ENCODE results near the gene COL1A1.
A peak's percentile ranks its signal among the peaks of the same experiment; 100 is the strongest.

Gene COL1A1

DNA sequence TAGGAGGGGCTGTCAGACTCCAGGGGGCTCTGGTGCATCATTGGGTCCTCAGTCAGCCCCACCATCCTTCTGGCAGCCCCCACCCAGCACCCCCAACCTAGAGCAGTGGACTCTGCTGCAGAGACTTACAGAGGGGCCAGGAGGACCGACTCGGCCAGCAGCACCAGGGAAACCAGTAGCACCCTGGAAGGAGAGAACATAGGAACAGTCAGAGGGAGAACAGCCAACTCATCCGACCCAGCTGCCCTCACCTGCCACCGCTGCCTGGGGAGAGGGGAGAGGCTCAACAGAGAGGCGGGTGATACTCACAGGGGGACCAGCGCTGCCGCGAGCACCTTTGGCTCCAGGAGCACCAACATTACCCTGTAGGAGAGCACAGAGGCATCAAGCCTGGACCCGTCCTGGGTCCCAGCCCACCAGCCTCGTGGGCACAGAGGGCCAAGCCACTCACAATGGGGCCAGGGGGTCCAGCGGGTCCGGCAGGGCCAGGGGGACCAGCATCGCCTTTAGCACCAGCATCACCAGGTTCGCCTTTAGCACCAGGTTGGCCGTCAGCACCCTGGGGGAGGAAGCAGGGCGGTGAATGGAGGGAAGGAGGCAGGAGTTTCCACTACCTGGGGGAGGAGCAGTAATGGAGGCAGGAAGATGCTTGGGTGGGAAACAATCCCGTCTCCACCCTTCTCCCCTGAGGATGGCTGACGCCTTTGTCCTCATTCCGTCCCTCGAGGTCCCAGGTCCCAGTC, 11.7 kb downstream of the COL1A1 start:
- intact Hi-C loops (cut with DNase I), result no loop called here
- no peak for DNase-seq

DNA sequence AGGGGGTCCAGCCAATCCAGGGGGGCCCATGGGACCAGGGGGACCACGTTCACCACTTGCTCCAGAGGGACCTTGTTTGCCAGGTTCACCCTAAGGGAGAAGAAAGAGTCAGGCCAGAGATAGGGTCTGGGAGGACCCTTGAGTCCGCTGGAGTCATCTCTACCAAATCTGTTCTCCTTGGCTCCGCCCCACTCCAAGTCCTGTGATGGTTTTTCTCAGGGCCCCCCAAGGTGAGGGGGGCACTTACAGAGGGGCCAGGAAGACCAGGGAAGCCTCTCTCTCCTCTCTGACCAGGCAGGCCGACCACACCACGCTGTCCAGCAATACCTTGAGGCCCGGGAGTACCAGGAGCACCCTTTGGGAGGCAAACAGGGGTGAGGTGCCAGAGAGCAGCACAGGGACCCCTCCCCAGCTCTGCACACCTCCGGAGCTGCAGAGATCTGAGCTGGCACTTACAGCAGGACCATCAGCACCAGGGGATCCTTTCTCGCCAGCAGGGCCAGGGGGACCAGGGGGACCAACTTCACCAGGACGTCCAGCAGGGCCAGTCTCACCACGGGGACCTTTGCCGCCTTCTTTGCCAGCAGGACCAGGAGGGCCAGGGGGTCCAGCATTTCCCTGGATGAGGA, 12.4 kb downstream of the COL1A1 start:
- no peak for DNase-seq
- intact Hi-C loops (cut with DNase I), result no loop called here

DNA sequence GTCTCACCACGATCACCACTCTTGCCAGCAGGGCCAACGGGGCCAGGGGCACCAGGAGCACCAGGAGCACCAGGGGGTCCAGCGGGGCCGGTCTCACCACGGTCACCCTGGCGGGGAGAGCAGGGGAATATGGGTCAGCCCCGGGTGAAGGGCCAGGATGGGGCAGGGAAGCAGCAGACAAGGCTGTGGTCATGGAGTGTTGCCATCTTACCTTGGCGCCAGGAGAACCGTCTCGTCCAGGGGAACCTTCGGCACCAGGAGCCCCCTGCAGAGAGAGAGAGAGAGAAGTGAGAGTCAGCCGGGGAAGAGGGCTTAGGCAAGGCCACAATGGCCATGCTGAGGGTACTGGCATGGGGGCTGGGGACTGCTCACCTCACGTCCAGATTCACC, 12.9 kb downstream of the COL1A1 start:
- intact Hi-C loops (cut with DNase I), result no loop called here
- DNase-seq, result no peak

DNA sequence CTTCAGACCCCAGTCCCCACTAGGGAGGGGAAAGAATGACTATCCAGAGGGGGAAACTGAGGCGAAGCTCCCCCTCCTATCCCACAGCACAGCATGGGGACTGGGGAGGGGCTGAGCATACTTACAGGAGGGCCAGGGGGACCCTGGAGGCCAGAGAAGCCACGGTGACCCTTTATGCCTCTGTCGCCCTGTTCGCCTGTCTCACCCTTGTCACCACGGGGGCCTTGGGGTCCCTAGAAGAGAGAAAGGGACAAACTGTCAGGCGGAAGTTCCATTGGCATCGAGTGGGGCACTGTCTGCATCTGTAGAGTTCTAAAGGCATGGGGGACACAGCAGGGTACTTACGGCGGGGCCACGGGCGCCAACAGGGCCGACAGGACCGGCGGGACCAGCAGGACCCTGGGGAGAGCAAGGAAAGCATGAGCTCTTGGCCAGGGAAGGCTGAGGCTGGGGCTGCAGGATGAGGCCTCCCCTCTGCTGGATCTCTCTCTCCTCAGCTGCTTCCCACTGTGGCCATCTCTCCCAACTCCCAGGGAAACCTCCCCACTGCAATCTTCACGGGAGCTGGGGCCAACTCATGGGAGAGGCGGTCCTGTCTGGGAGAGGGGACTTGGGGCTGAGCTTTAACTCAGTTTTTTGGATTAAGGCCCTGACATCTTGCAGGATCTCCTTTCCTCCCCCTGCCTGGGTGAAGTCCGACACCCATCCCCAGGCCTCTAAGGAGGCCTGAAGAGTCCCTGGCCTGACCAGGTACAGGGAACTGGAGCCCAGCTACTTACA, 13.5 kb downstream of the COL1A1 start:
- DNase-seq, result no peak
- intact Hi-C loops (cut with DNase I), result no loop called here

DNA sequence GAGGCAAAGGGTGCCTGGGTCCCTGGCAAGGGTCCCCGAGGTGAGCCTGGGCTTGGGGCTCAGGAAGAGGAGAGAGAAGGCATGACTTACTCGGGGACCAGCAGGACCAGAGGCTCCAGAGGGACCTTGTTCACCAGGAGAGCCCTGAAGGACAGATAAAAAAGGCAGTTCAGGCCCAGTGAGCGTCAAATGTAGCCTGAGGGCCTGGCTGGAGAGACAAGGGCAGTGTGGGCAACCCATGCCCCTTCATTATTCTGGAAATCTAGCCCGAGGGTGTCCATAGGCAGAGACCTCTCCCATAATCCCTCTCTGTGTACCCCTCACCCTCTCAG, 14.1 kb downstream of the COL1A1 start:
- DNase-seq, result no peak
- intact Hi-C loops (cut with DNase I), result no loop called here

DNA sequence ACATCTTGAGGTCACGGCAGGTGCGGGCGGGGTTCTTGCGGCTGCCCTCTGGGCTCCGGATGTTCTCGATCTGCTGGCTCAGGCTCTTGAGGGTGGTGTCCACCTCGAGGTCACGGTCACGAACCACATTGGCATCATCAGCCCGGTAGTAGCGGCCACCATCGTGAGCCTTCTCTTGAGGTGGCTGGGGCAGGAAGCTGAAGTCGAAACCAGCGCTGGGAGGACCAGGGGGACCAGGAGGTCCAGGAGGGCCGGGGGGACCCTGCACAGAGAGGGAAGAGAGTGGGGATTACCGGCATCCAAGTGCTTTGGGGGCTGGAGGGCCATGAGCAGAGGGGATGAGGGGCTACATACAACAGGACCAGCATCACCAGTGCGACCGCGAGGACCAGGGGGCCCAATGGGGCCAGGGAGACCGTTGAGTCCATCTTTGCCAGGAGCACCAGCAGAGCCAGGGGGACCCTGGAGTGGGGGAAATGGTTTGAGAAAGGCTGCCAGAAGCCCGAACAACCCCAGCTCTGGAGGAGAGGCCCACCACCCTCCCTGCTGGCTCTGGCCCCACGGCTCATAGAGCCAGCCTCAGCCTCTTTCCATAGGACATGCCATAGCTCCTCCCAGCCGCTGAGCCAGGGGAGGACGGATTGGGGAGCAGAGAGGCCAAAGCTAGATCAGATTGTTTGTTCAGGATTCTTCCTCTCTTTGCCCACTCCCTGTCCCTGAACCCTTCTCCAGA, 14.6 kb downstream of the COL1A1 start:
- DNase-seq, result no peak
- intact Hi-C loops (cut with DNase I), result no loop called here

DNA sequence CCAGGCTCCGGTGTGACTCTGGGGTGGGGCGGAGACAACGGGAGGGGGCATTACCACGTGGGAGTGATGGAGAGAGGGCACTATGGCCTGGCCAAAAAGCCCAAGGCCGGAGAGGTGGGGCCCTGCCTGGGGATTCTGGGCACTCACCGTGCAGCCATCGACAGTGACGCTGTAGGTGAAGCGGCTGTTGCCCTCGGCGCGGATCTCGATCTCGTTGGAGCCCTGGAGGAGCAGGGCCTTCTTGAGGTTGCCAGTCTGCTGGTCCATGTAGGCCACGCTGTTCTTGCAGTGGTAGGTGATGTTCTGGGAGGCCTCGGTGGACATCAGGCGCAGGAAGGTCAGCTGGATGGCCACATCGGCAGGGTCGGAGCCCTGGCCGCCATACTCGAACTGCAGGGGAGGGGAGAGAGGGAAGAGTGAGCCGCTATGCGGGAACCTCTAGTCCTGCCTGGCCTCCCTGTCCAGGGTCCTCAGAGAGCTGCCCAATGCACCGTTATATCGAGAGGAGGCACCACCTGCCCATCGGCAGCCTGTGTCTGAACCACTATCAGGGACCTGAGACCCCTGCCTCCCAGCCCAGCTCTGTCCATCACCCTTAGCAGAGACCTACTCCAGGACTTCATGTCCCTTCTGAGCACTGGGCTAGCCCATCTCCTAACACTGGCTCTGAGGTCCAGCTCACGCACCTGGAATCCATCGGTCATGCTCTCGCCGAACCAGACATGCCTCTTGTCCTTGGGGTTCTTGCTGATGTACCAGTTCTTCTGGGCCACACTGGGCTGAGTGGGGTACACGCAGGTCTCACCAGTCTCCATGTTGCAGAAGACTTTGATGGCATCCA, 15.6 kb downstream of the COL1A1 start:
- intact Hi-C loops (cut with DNase I), result no loop called here
- DNase-seq, result no peak

DNA sequence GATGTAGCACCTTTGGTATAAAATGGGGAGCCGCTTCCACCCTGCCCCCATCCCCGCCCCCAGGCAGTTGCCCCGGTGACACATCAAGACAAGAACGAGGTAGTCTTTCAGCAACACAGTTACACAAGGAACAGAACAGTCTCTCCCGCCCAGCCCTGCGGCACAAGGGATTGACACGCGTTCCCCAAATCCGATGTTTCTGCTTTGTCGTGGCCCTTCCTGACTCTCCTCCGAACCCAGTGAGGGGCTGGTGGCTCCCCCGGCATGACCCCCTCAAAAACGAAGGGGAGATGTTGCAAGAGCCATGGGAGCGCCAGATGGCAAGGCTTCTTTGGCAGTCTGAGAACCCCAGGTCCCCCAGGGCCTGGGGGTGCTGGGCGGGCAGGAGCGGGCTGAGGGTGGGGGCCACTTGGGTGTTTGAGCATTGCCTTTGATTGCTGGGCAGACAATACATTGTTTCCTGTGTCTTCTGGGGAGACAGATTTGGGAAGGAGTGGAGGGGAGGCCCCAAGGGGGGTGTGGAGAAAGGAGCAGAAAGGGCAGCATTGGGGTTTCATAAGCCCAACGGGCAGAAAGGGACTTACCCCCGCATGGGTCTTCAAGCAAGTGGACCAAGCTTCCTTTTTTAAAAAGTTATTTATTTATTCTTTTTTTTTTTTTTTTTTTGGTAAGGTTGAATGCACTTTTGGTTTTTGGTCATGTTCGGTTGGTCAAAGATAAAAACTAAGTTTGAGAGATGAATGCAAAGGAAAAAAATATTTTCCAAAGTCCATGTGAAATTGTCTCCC, 16.6 kb downstream of the COL1A1 start:
- intact Hi-C loops (cut with DNase I), result no loop called here
- DNase-seq, result peak; percentile 55 to 95 (median 83)

DNA sequence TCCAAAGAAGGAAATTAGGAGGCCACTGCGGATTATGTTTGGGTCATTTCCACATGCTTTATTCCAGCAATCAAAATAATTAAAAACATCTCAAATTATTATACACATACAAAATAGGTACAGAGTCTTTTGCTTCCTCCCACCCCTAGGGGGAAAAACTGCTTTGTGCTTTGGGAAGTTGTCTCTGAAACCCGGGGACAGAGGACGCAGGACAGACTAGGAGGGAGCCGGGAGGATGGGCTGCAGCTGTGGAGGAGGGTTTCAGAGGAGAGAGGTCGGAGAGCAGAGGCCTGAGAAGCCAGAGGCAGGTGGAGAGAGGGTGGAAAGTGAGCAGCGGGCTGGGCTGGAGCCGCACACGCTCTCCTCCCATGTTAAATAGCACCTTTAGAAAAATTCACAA, 17.4 kb downstream of the COL1A1 start:
- intact Hi-C loops (cut with DNase I), result no loop called here
- DNase-seq, result no peak

DNA sequence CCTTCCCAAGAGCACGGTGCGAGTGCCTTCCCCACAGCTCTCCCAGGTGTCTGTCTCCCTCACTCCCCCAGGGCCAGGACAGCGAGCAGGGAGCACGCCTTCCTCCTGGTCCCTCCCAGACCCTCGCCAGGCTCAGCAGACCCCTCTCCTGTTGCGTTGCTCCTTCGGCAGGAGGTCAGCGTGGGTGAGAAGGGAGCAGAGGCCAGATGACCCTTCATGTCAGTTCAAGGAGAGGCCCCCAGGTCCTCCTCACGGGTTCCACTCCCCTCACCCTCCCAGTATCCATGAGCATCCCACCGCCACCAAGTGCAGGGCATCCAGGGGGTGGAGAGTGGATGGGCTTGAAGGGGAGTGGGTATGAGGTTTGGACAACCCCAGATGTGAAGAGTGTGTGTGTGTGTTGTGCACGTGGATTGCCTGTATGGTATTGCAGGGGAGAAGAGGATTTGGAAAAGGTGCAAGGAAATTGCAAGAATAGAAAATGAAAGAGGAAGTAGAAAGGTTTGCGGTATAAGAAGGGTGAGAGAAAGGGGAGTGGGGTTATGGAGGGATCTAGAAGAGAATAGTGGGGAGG, 17.9 kb downstream of the COL1A1 start:
- intact Hi-C loops (cut with DNase I), result no loop called here
- no peak for DNase-seq

DNA sequence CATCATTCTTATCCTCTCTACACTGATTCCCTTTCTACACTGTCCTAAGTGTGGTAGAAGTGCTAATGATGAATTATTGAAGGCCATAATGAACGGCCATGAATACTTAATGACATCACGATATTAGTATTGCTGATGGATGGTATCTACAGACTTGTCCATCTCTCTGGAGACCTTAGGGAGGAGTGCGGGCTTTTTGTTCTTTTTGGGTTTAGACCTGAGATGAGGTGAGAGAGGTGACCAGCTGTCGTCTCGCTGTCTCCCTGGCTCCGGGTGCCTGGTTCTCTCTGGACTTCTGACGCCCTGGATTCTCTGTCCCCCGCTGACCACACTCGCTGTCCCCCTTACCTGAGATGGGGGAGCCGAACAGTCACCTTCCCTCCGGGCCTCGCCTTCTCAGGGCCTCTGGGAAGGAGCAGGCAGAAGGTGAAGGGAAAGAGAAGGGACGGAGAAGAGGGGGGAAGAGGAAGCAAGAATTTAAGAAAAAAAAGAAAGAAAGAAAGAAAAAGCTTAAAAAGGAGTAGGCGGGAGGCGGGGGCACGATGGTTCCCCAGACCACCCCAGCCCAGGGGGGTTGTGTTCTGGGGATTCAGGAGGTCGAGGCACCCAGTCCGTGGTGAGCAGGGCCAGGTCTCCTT, 18.5 kb downstream of the COL1A1 start:
- intact Hi-C loops (cut with DNase I), result no loop called here
- no peak for DNase-seq

DNA sequence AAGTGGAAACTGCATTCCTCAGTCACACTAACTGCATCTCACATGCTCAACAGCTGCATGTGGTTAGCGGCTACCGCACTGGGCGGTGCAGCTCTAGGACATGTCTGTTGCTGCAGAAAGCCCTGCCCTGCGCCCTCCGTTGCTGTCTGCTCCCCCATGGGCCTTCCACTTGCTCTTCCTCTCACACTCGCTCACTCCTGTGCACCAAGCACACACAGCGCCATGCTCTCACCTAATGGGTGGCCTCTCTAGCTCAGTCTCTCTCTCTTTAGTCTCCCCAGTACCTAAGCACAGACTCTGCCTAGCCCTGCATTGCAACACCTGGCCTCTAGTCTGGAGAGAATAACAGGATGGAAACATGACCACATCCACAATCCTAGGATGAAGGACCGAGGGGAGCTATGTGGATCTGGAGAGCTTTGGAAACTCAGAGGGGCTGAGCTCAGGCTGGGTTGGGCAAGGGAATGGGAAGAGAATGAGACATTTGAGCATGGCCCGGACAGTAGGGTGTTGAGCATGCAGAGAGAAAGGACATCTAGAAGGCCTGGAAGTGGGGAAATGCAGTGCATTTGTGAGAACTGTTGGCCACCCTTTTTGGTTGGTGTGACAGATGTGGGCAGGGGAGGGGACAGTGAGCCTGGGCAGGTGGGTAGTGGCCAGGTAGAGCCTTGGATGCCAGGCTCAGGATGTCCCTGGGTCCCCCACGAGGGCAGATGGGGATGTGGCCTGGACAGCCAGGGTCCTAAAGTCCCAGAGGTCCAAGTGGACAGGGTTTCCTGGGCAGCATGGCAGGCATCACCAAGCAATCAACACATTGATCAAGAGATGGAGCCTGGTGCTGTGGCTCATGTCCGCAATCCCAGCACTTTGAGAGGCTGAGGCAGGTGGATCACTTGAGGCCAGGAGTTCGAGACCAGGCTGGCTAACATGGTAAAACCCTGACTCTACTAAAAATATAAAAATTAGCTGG, 19.6 kb downstream of the COL1A1 start:
- peak in 1 of 42 donors; percentile 29 for DNase-seq
- intact Hi-C loops (cut with DNase I), result no loop called here

DNA sequence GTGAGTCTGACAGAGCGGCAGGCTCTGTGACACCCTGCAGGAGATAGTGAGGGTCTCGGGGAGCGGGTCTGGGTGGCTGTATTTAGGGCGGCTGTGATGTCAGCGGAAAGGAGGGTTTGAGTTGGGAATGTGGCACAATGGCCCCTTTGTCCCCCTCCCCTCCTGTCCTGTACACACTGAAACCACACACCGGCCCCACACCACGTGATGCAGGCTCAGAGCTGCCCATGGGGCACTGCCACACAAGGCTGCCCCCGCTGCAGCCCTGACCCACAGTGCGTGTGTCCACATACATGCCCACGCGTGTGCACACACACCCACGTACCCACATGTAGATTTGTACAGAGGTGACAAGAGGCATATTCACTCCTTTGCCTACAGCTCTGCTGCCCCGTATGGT, 20.3 kb downstream of the COL1A1 start:
- peak; percentile 55 to 91 (median 77) for DNase-seq
- intact Hi-C loops (cut with DNase I), result no loop called here

DNA sequence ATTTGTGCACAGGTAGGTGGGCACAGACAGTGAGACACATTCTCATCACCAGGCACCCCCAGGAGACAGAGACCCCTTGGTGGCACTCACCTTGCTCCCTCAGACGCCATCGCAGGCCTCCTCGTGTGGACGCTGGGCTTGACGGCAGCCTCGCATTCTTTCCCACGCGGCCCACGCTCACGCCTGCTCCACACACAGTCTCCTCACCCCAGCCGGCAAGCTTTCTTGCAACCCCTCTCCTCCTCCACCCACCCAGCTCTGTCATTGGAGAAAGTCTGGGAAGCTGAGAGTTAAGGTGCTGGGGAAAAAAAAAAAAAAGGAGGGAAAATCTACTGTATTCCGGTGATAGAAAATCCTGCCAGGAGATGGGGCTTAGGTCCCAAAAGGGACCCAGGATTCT, 20.8 kb downstream of the COL1A1 start:
- intact Hi-C loops (cut with DNase I), result no loop called here
- DNase-seq, result peak in 30 of 42 donors; percentile 22 to 72 (median 48)

DNA sequence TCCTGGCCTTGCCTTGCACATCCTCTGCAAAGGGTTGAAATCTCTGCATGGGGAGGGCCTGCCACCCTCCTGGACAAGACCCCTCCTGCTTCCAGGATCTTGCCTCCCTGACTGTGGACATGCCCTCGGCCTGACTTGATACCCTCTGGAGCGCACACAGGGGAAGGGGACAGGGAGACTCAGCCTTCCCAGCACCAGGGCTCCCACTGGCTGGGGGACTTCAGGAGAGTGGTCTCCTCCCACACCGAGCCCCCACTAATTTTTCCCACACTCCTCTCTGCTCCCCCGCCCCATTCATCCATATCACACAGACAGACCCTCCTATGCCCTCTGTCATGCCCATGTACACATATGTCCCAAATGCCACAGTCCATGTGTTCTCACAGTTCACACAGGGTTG, 21.3 kb downstream of the COL1A1 start:
- no peak for DNase-seq
- intact Hi-C loops (cut with DNase I), result no loop called here

Data from head of caudate nucleus (tissue), 42 donors.